H9 (cell line): Measurements from ENCODE around the gene ROBO3. TPM values are rescaled to one million over a fixed set of nuclear protein-coding genes. Genes with fewer than 3 reads are reported as not detected.

Experiments used
- DNase-seq: peaks from one replicate; pipeline ENCODE4 v3.0.0-alpha.2; 2017
- H2AFZ ChIP-seq: one replicate; pipeline ENCODE4 v1.6.1; 2013; ENCODE audit warnings: mild to moderate bottlenecking, low read length, control low read depth, moderate library complexity
- H2AK5ac ChIP-seq: 2 replicates; pipeline ENCODE4 v1.6.1; 2013; ENCODE audit warnings: low read length, control low read depth, mixed read lengths; ENCODE audit not compliant: insufficient read length
- H2BK120ac ChIP-seq: one replicate; pipeline ENCODE4 v1.6.1; 2013; ENCODE audit warnings: low read depth, mild to moderate bottlenecking, low read length, control low read depth, inconsistent platforms; ENCODE audit not compliant: poor library complexity, severe bottlenecking
- H2BK12ac ChIP-seq: 2 replicates; pipeline ENCODE4 v1.6.1; 2013; ENCODE audit warnings: low read length, control low read depth, mixed read lengths, low read depth; ENCODE audit not compliant: insufficient read length
- H2BK15ac ChIP-seq: 2 replicates; pipeline ENCODE4 v1.6.1; 2013; ENCODE audit warnings: low read depth, low read length, control low read depth
- H2BK20ac ChIP-seq: one replicate; pipeline ENCODE4 v1.6.1; 2013; ENCODE audit warnings: low read depth, mild to moderate bottlenecking, low read length, control low read depth, inconsistent platforms; ENCODE audit not compliant: poor library complexity, severe bottlenecking
- H2BK5ac ChIP-seq: 2 replicates; pipeline ENCODE4 v1.6.1; 2013; ENCODE audit warnings: low read length, control low read depth, mixed read lengths; ENCODE audit not compliant: insufficient read length
- H3K14ac ChIP-seq: 2 replicates; pipeline ENCODE4 v1.6.1; 2013; ENCODE audit warnings: low read length, control low read depth; ENCODE audit not compliant: insufficient read depth
- H3K18ac ChIP-seq: 2 replicates; pipeline ENCODE4 v1.6.1; 2013; ENCODE audit warnings: low read depth, mild to moderate bottlenecking, mixed read lengths, low read length, control low read depth; ENCODE audit not compliant: insufficient read length
- H3K23ac ChIP-seq: 2 replicates; pipeline ENCODE4 v1.6.1; 2013; ENCODE audit warnings: low read length, control low read depth, mixed read lengths, low read depth; ENCODE audit not compliant: insufficient read length
- H3K23me2 ChIP-seq: 2 replicates; pipeline ENCODE4 v1.6.1; 2013; ENCODE audit warnings: low read depth, mild to moderate bottlenecking, mixed read lengths, low read length, control low read depth; ENCODE audit not compliant: insufficient read length, poor library complexity, severe bottlenecking
- H3K27ac ChIP-seq: 2 replicates; pipeline ENCODE4 v1.5.1; 2013; ENCODE audit warnings: low read length, control low read depth, mixed read lengths, low read depth; ENCODE audit not compliant: insufficient read length
- H3K27me3 ChIP-seq: 2 replicates; pipeline ENCODE4 v1.6.1; 2013; ENCODE audit warnings: low read length, control low read depth, inconsistent platforms; ENCODE audit not compliant: insufficient read depth
- H3K4ac ChIP-seq: 2 replicates; pipeline ENCODE4 v1.6.1; 2013; ENCODE audit warnings: low read depth, mild to moderate bottlenecking, control low read depth, inconsistent platforms, low read length, moderate library complexity
- H3K4me1 ChIP-seq: 2 replicates; pipeline ENCODE4 v1.6.1; 2013; ENCODE audit warnings: low read length, control low read depth, inconsistent platforms; ENCODE audit not compliant: insufficient read depth
- H3K4me2 ChIP-seq: 2 replicates; pipeline ENCODE4 v1.6.1; 2013; ENCODE audit warnings: low read length, control low read depth, mixed read lengths; ENCODE audit not compliant: insufficient read length, insufficient read depth
- H3K56ac ChIP-seq: 2 replicates; pipeline ENCODE4 v1.6.1; 2013; ENCODE audit warnings: low read depth, mild to moderate bottlenecking, mixed read lengths, low read length, control low read depth; ENCODE audit not compliant: insufficient read length
- H3K79me1 ChIP-seq: 2 replicates; pipeline ENCODE4 v1.6.1; 2013; ENCODE audit warnings: low read depth, mild to moderate bottlenecking, moderate library complexity, low read length, control low read depth, inconsistent platforms; ENCODE audit not compliant: insufficient read depth, poor library complexity, severe bottlenecking
- H3K79me2 ChIP-seq: 2 replicates; pipeline ENCODE4 v1.6.1; 2013; ENCODE audit warnings: low read length, control low read depth, inconsistent platforms; ENCODE audit not compliant: insufficient read depth
- H3K9ac ChIP-seq: 2 replicates; pipeline ENCODE4 v1.6.1; 2013; ENCODE audit warnings: low read length, control low read depth, mixed read lengths; ENCODE audit not compliant: insufficient read length; ENCODE audit errors: extremely low read depth
- H3K9me3 ChIP-seq: one replicate; pipeline ENCODE4 v1.6.1; 2013; ENCODE audit warnings: low read depth, low read length, inconsistent platforms; ENCODE audit not compliant: control insufficient read depth
- H3T11ph ChIP-seq: one replicate; pipeline ENCODE4 v1.6.1; 2013; ENCODE audit warnings: mild to moderate bottlenecking, low read length, control low read depth, inconsistent platforms
- H4K20me1 ChIP-seq: one replicate; pipeline ENCODE4 v1.6.1; 2013; ENCODE audit not compliant: control insufficient read depth, insufficient read length, insufficient read depth
- H4K5ac ChIP-seq: 2 replicates; pipeline ENCODE4 v1.6.1; 2013; ENCODE audit warnings: low read depth, mild to moderate bottlenecking, mixed read lengths, low read length, control low read depth; ENCODE audit not compliant: insufficient read length
- H4K8ac ChIP-seq: replicated peaks from 2 replicates; pipeline ENCODE4 v1.6.1; 2013; ENCODE audit warnings: low read length, control low read depth, mixed read lengths, low read depth; ENCODE audit not compliant: insufficient read length
- H4K91ac ChIP-seq: 2 replicates; pipeline ENCODE4 v1.6.1; 2013; ENCODE audit warnings: low read depth, mild to moderate bottlenecking, moderate library complexity, mixed read lengths, low read length, control low read depth; ENCODE audit not compliant: insufficient read length
- H3K27ac Mint-ChIP-seq, 3 experiments: 2 replicates in 2 of 3; 3 replicates in 1 of 3; pipeline ENCODE4 v1.8.0; 2020 to 2021; ENCODE audit warnings: mixed read lengths in 3 of 3, mild to moderate bottlenecking in 1 of 3, moderate library complexity in 1 of 3
- H3K27me3 Mint-ChIP-seq: 2 replicates; pipeline ENCODE4 v1.8.0; 2021; ENCODE audit warnings: low read depth, mild to moderate bottlenecking, moderate library complexity, mixed read lengths
- H3K36me3 Mint-ChIP-seq, 3 experiments: 2 replicates in 2 of 3; 3 replicates in 1 of 3; pipeline ENCODE4 v1.8.0; 2020 to 2021; ENCODE audit warnings: low read depth in 3 of 3, mixed read lengths in 3 of 3; ENCODE audit not compliant: insufficient read depth in 1 of 3
- H3K4me1 Mint-ChIP-seq, 2 experiments: 2 replicates each; pipeline ENCODE4 v1.8.0; 2020; ENCODE audit warnings: mixed read lengths in 2 of 2
- H3K4me3 Mint-ChIP-seq, 2 experiments: 2 replicates in 1 of 2; 3 replicates in 1 of 2; pipeline ENCODE4 v1.8.0; 2020 to 2021; ENCODE audit warnings: mild to moderate bottlenecking in 2 of 2, mixed read lengths in 2 of 2, moderate library complexity in 1 of 2
- H3K9me3 Mint-ChIP-seq, 2 experiments: 2 replicates in 1 of 2; 3 replicates in 1 of 2; pipeline ENCODE4 v1.8.0; 2020; ENCODE audit warnings: mild to moderate bottlenecking in 2 of 2, mixed read lengths in 2 of 2, moderate library complexity in 1 of 2
- CTCF ChIP-seq: fragments of 200-600 bp; sonication (generic); conservative IDR thresholded peaks from 3 replicates; pipeline ENCODE4 v1.8.0; 2021; ENCODE audit warnings: antibody characterized with exemption, mild to moderate bottlenecking
- WGBS: extraction: QIAGEN DNeasy Blood & Tissue Kit; methylation state at CpG from one replicate; pipeline ENCODE4 v1.1.7; 2013; ENCODE audit warnings: missing lambda C conversion rate, low lambda C conversion rate, mixed read lengths; ENCODE audit not compliant: insufficient read length; ENCODE audit errors: extremely low coverage; 5-methylcytosine and 5-hydroxymethylcytosine counted together
- total RNA-seq: library from RNA; stranded (reverse); gene quantifications from 2 replicates; pipeline ENCODE4 v1.2.1, GENCODE V29; 2021

The ROBO3 gene
- total RNA-seq, 1 experiment from 2014 or later, result 12.6 TPM

GRCh38 chr11:124863826-124864165 lies 1.4 kb upstream of the ROBO3 start:
- Histone ChIP-seq H3K14ac (no peak overlapping the region), H3K23me2 (peaks cover 3% of the 10 kb centered on the region), H2BK12ac (no peak overlapping the region), H3K23ac (no peak overlapping the region), H3K79me1 (no peaks in the 10 kb centered on the region), H4K91ac (no peak overlapping the region), H2BK120ac (no peak overlapping the region), H3K79me2 (no peaks in the 10 kb centered on the region), H3K56ac (no peak overlapping the region), H4K5ac (no peak overlapping the region), H3K18ac (no peak overlapping the region), H3K4me1 (no peaks in the 10 kb centered on the region; the same call in 1 of the 2 replicates), H4K8ac (no peak overlapping the region), H3K27me3 (peaks cover 83% of the 10 kb centered on the region), H4K20me1 (no peaks in the 10 kb centered on the region), H3K9ac (no peak overlapping the region), H2BK5ac (no peak overlapping the region), H3K4me2 (peak overlapping the region; percentile 11), H2AK5ac (no peak overlapping the region), H3K9me3 (no peaks in the 10 kb centered on the region), H2BK20ac (no peak overlapping the region), H2AFZ (no peak overlapping the region), H3T11ph (no peak overlapping the region), H3K27ac (no peak overlapping the region), H2BK15ac (no peak overlapping the region), H3K4ac (no peak overlapping the region)
- H3K27ac Mint-ChIP-seq, result no peak overlapping the region
- H3K36me3 Mint-ChIP-seq, result no peaks in the 10 kb centered on the region
- TF ChIP-seq CTCF, result no peak
- WGBS, result no CpG with 5 or more reads among the region's 9 CpGs
- no peak for DNase-seq
- no peaks in the 10 kb centered on the region; a peak in 2 of 5 replicates for H3K9me3 Mint-ChIP-seq
- H3K4me1 Mint-ChIP-seq, result peaks cover 23 to 56% of the 10 kb centered on the region in 2 experiments
- H3K4me3 Mint-ChIP-seq, result peak overlapping the region; percentile 5 to 55; a peak in 3 of 5 replicates
- peaks cover 98% of the 10 kb centered on the region for H3K27me3 Mint-ChIP-seq
